Measurements from ENCODE around the gene GTPBP1. TPM values are rescaled to one million over a fixed set of nuclear protein-coding genes. Genes with fewer than 3 reads are reported as not detected.

GTPBP1 gene
- total RNA-seq, 1 experiment from 2014 or later: 28.9 TPM

- H3K4me3 ChIP-seq: no peak overlapping the region
- H3K4me1 ChIP-seq (replicated peaks): peaks cover 18% of the 10 kb centered on the region
- no peak for DNase-seq (ENCODE audit: low read depth in 1 of 2, low spot score in 2 of 2)
- H3K27ac ChIP-seq: no peak overlapping the region
- H3K36me3 ChIP-seq: peaks cover 43% of the 10 kb centered on the region
- no peaks in the 10 kb centered on the region for H3K9me3 ChIP-seq (replicated peaks)
- no peaks in the 10 kb centered on the region for H3K27me3 ChIP-seq (replicated peaks)
These were observed 3.6 kb downstream of the GTPBP1 start for GRCh38 chr22:38709306-38709705.

GRCh38 chr22:38710351-38710750, 4.6 kb downstream of the GTPBP1 start:
- no peaks in the 10 kb centered on the region for H3K27me3 ChIP-seq (replicated peaks)
- DNase-seq (ENCODE audit: low read depth in 1 of 2, low spot score in 2 of 2): no peak
- H3K9me3 ChIP-seq (replicated peaks): no peaks in the 10 kb centered on the region
- no peak overlapping the region for H3K27ac ChIP-seq
- peaks cover 43% of the 10 kb centered on the region for H3K36me3 ChIP-seq
- H3K4me1 ChIP-seq (replicated peaks): peaks cover 11% of the 10 kb centered on the region
- H3K4me3 ChIP-seq: no peak overlapping the region

GRCh38 chr22:38710866-38711265, 5.1 kb downstream of the GTPBP1 start:
- Histone ChIP-seq H3K4me3 (no peak overlapping the region), H3K27ac (no peak overlapping the region), H3K36me3 (peaks cover 44% of the 10 kb centered on the region), H3K9me3 (replicated peaks) (no peaks in the 10 kb centered on the region), H3K4me1 (replicated peaks) (peaks cover 11% of the 10 kb centered on the region), H3K27me3 (replicated peaks) (no peaks in the 10 kb centered on the region)
- no peak for DNase-seq (ENCODE audit: low read depth in 1 of 2, low spot score in 2 of 2)

GRCh38 chr22:38712486-38713207, 6.9 kb downstream of the GTPBP1 start:
- no peak for DNase-seq (ENCODE audit: low read depth in 1 of 2, low spot score in 2 of 2)
- H3K36me3 ChIP-seq: peaks cover 55% of the 10 kb centered on the region
- no peaks in the 10 kb centered on the region for H3K9me3 ChIP-seq (replicated peaks)
- H3K4me1 ChIP-seq (replicated peaks): peaks cover 2% of the 10 kb centered on the region
- no peak overlapping the region for H3K4me3 ChIP-seq
- H3K27me3 ChIP-seq (replicated peaks): no peaks in the 10 kb centered on the region
- no peak overlapping the region for H3K27ac ChIP-seq

GRCh38 chr22:38713921-38714320, 8.2 kb downstream of the GTPBP1 start:
- H3K4me3 ChIP-seq: no peak overlapping the region
- no peak overlapping the region for H3K27ac ChIP-seq
- H3K27me3 ChIP-seq (replicated peaks): no peaks in the 10 kb centered on the region
- DNase-seq (ENCODE audit: low read depth in 1 of 2, low spot score in 2 of 2): no peak
- no peaks in the 10 kb centered on the region for H3K9me3 ChIP-seq (replicated peaks)
- H3K36me3 ChIP-seq: peaks cover 56% of the 10 kb centered on the region
- peaks cover 11% of the 10 kb centered on the region for H3K4me1 ChIP-seq (replicated peaks)

- no peaks in the 10 kb centered on the region for H3K27me3 ChIP-seq (replicated peaks)
- H3K4me1 ChIP-seq (replicated peaks): peaks cover 14% of the 10 kb centered on the region
- H3K9me3 ChIP-seq (replicated peaks): no peaks in the 10 kb centered on the region
- no peak overlapping the region for H3K4me3 ChIP-seq
- DNase-seq (ENCODE audit: low read depth in 1 of 2, low spot score in 2 of 2): no peak
- peaks cover 49% of the 10 kb centered on the region for H3K36me3 ChIP-seq
- H3K27ac ChIP-seq: no peak overlapping the region
These were observed 9.5 kb downstream of the GTPBP1 start for GRCh38 chr22:38715176-38715764.

GRCh38 chr22:38715852-38716251, 10.1 kb downstream of the GTPBP1 start:
- H3K9me3 ChIP-seq (replicated peaks): no peaks in the 10 kb centered on the region
- H3K36me3 ChIP-seq: peaks cover 52% of the 10 kb centered on the region
- H3K4me3 ChIP-seq: no peak overlapping the region
- H3K27me3 ChIP-seq (replicated peaks): no peaks in the 10 kb centered on the region
- no peak overlapping the region for H3K27ac ChIP-seq
- peaks cover 14% of the 10 kb centered on the region for H3K4me1 ChIP-seq (replicated peaks)
- DNase-seq (ENCODE audit: low read depth in 1 of 2, low spot score in 2 of 2): no peak

- H3K36me3 ChIP-seq: peaks cover 53% of the 10 kb centered on the region
These were observed 10.5 kb downstream of the GTPBP1 start for GRCh38 chr22:38716271-38716670.

GRCh38 chr22:38716826-38717225, 11.1 kb downstream of the GTPBP1 start:
- H3K27me3 ChIP-seq (replicated peaks): no peaks in the 10 kb centered on the region
- peaks cover 14% of the 10 kb centered on the region for H3K4me1 ChIP-seq (replicated peaks)
- no peak overlapping the region for H3K4me3 ChIP-seq
- H3K36me3 ChIP-seq: peaks cover 57% of the 10 kb centered on the region
- no peaks in the 10 kb centered on the region for H3K9me3 ChIP-seq (replicated peaks)
- no peak for DNase-seq (ENCODE audit: low read depth in 1 of 2, low spot score in 2 of 2)
- no peak overlapping the region for H3K27ac ChIP-seq

More at GRCh38 chr22:38716271-38716670, 10.5 kb downstream of the GTPBP1 start:
- Histone ChIP-seq H3K27ac (no peak overlapping the region), H3K4me3 (no peak overlapping the region), H3K9me3 (replicated peaks) (no peaks in the 10 kb centered on the region), H3K27me3 (replicated peaks) (no peaks in the 10 kb centered on the region), H3K4me1 (replicated peaks) (peaks cover 14% of the 10 kb centered on the region)
- no peak for DNase-seq (ENCODE audit: low read depth in 1 of 2, low spot score in 2 of 2)

GRCh38 chr22:38717244-38717643, 11.5 kb downstream of the GTPBP1 start:
- Histone ChIP-seq H3K36me3 (peaks cover 55% of the 10 kb centered on the region), H3K27me3 (replicated peaks) (no peaks in the 10 kb centered on the region), H3K9me3 (replicated peaks) (no peaks in the 10 kb centered on the region), H3K4me1 (replicated peaks) (peaks cover 14% of the 10 kb centered on the region), H3K4me3 (no peak overlapping the region), H3K27ac (no peak overlapping the region)
- DNase-seq (ENCODE audit: low read depth in 1 of 2, low spot score in 2 of 2): no peak

- Histone ChIP-seq H3K4me3 (no peak overlapping the region), H3K9me3 (replicated peaks) (no peaks in the 10 kb centered on the region), H3K4me1 (replicated peaks) (peaks cover 14% of the 10 kb centered on the region), H3K27ac (peak overlapping the region; percentile 23), H3K36me3 (peaks cover 59% of the 10 kb centered on the region), H3K27me3 (replicated peaks) (no peaks in the 10 kb centered on the region)
- peak; percentile 70 to 89 for DNase-seq (ENCODE audit: low read depth in 1 of 2, low spot score in 2 of 2)
These were observed 12.7 kb downstream of the GTPBP1 start for GRCh38 chr22:38718414-38718813.

- no peaks in the 10 kb centered on the region for H3K27me3 ChIP-seq (replicated peaks)
- peak overlapping the region; percentile 23; the same call in 1 of the 2 replicates for H3K27ac ChIP-seq
- DNase-seq (ENCODE audit: low read depth in 1 of 2, low spot score in 2 of 2): no peak
- peaks cover 67% of the 10 kb centered on the region for H3K36me3 ChIP-seq
- H3K4me1 ChIP-seq (replicated peaks): peaks cover 14% of the 10 kb centered on the region
- H3K4me3 ChIP-seq: no peak overlapping the region
- no peaks in the 10 kb centered on the region for H3K9me3 ChIP-seq (replicated peaks)
These were observed 13.5 kb downstream of the GTPBP1 start for GRCh38 chr22:38719196-38719595.

GRCh38 chr22:38720350-38720749, 14.6 kb downstream of the GTPBP1 start:
- H3K36me3 ChIP-seq: peaks cover 79% of the 10 kb centered on the region

GRCh38 chr22:38721551-38721950, 15.8 kb downstream of the GTPBP1 start:
- H3K27ac ChIP-seq: no peak overlapping the region
- H3K9me3 ChIP-seq (replicated peaks): no peaks in the 10 kb centered on the region
- H3K4me1 ChIP-seq (replicated peaks): peaks cover 14% of the 10 kb centered on the region
- no peak for DNase-seq (ENCODE audit: low read depth in 1 of 2, low spot score in 2 of 2)
- H3K4me3 ChIP-seq: no peak overlapping the region
- H3K27me3 ChIP-seq (replicated peaks): no peaks in the 10 kb centered on the region
- H3K36me3 ChIP-seq: peaks cover 82% of the 10 kb centered on the region

More at GRCh38 chr22:38720350-38720749, 14.6 kb downstream of the GTPBP1 start:
- H3K27me3 ChIP-seq (replicated peaks): no peaks in the 10 kb centered on the region
- no peak overlapping the region for H3K4me3 ChIP-seq
- H3K4me1 ChIP-seq (replicated peaks): peaks cover 14% of the 10 kb centered on the region
- H3K27ac ChIP-seq: no peak overlapping the region
- no peaks in the 10 kb centered on the region for H3K9me3 ChIP-seq (replicated peaks)
- no peak for DNase-seq (ENCODE audit: low read depth in 1 of 2, low spot score in 2 of 2)

Data from SJSA1 (cell line).